ENCODE data around the gene RALGPS1. TPM values are rescaled to one million over a fixed set of nuclear protein-coding genes. Genes with fewer than 3 reads are reported as not detected.

RALGPS1 gene
- total RNA-seq, 2 experiments from 2014 or later: 1.9 to 2.2 TPM

GRCh38 chr9:127086771-127087170 lies 172.2 kb downstream of the RALGPS1 start:
- CTCF ChIA-PET: no interaction called here
- H3K4me1 Mint-ChIP-seq (ENCODE audit: low read depth): peaks cover 10% of the 10 kb centered on the region
- H3K4me3 Mint-ChIP-seq: no peak overlapping the region
- H3K27me3 Mint-ChIP-seq: peaks cover 3% of the 10 kb centered on the region
- POLR2A ChIA-PET: no interaction called here
- DNase-seq: no peak
- H3K36me3 Mint-ChIP-seq (ENCODE audit: low read depth): no peaks in the 10 kb centered on the region
- no peak for ATAC-seq
- no peak for TF ChIP-seq CTCF (IDR thresholded peaks at IDR 0.05)
- H3K9me3 Mint-ChIP-seq: no peaks in the 10 kb centered on the region
- no peak overlapping the region for H3K27ac Mint-ChIP-seq
- intact Hi-C loops (cut with micrococcal nuclease): no loop called here

GRCh38 chr9:127087411-127087810 lies 172.8 kb downstream of the RALGPS1 start:
- H3K27me3 Mint-ChIP-seq: peaks cover 3% of the 10 kb centered on the region
- ATAC-seq (no peak), DNase-seq (no peak)
- no peak for TF ChIP-seq CTCF (IDR thresholded peaks at IDR 0.05)
- POLR2A ChIA-PET: no interaction called here
- H3K9me3 Mint-ChIP-seq: no peaks in the 10 kb centered on the region
- intact Hi-C loops (cut with micrococcal nuclease): no loop called here
- no peaks in the 10 kb centered on the region for H3K36me3 Mint-ChIP-seq (ENCODE audit: low read depth)
- no peak overlapping the region for H3K27ac Mint-ChIP-seq
- H3K4me1 Mint-ChIP-seq (ENCODE audit: low read depth): peaks cover 10% of the 10 kb centered on the region
- CTCF ChIA-PET: no interaction called here
- H3K4me3 Mint-ChIP-seq: no peak overlapping the region

GRCh38 chr9:127087836-127088235 lies 173.3 kb downstream of the RALGPS1 start:
- ATAC-seq (no peak), DNase-seq (no peak)
- Mint-ChIP-seq H3K27ac (no peak overlapping the region), H3K9me3 (no peaks in the 10 kb centered on the region), H3K4me3 (no peak overlapping the region), H3K4me1 (ENCODE audit: low read depth) (peaks cover 10% of the 10 kb centered on the region), H3K27me3 (peaks cover 3% of the 10 kb centered on the region), H3K36me3 (ENCODE audit: low read depth) (no peaks in the 10 kb centered on the region)
- intact Hi-C loops (cut with micrococcal nuclease): no loop called here
- CTCF ChIA-PET: no interaction called here
- POLR2A ChIA-PET: interaction anchor here (0.9 kb wide), 1 partner anchor 40 kb away, joined by 3 read pairs; no protein-coding TSS in a partner anchor
- TF ChIP-seq CTCF (IDR thresholded peaks at IDR 0.05): no peak

- TF ChIP-seq CTCF (IDR thresholded peaks at IDR 0.05): no peak
- no peak for DNase-seq
- intact Hi-C loops (cut with micrococcal nuclease): no loop called here
- H3K4me1 Mint-ChIP-seq (ENCODE audit: low read depth): peaks cover 10% of the 10 kb centered on the region
- peaks cover 3% of the 10 kb centered on the region for H3K27me3 Mint-ChIP-seq
- no peak overlapping the region for H3K27ac Mint-ChIP-seq
- H3K36me3 Mint-ChIP-seq (ENCODE audit: low read depth): no peaks in the 10 kb centered on the region
- H3K9me3 Mint-ChIP-seq: no peaks in the 10 kb centered on the region
- CTCF ChIA-PET: no interaction called here
- no peak for ATAC-seq
- H3K4me3 Mint-ChIP-seq: no peak overlapping the region
- POLR2A ChIA-PET: interaction anchor here (0.9 kb wide), 1 partner anchor 41 kb away, joined by 3 read pairs; no protein-coding TSS in a partner anchor
Observed at GRCh38 chr9:127088724-127089615, 174.4 kb downstream of the RALGPS1 start.

GRCh38 chr9:127089631-127090081 lies 175.1 kb downstream of the RALGPS1 start:
- H3K9me3 Mint-ChIP-seq: no peaks in the 10 kb centered on the region

More at GRCh38 chr9:127089631-127090081, 175.1 kb downstream of the RALGPS1 start:
- TF ChIP-seq CTCF (IDR thresholded peaks at IDR 0.05): no peak
- Mint-ChIP-seq H3K4me1 (ENCODE audit: low read depth) (peaks cover 6% of the 10 kb centered on the region), H3K27me3 (no peaks in the 10 kb centered on the region), H3K4me3 (no peak overlapping the region), H3K27ac (no peak overlapping the region), H3K36me3 (ENCODE audit: low read depth) (no peaks in the 10 kb centered on the region)
- ChIA-PET POLR2A (no interaction called here), CTCF (no interaction called here)
- intact Hi-C loops (cut with micrococcal nuclease): no loop called here
- DNase-seq: no peak
- no peak for ATAC-seq
